Duodenal mucosa (tissue), 2 donors: ENCODE measurements around the gene CEP85L.

ENCODE experiments used
- H3K27ac ChIP-seq: one replicate; pipeline ENCODE4 v1.7.0; 2013; ENCODE audit warnings: low read depth, low read length
- H3K27me3 ChIP-seq, 2 donors: one replicate each; pipeline ENCODE4 v1.7.0; 2013; ENCODE audit warnings: low read length in 2 of 2, control low read depth in 1 of 2; ENCODE audit not compliant: insufficient read depth in 2 of 2, control insufficient read depth in 1 of 2
- H3K36me3 ChIP-seq, 2 donors: one replicate each; pipeline ENCODE4 v1.7.0; 2013; ENCODE audit warnings: low read length in 2 of 2, control low read depth in 1 of 2; ENCODE audit not compliant: insufficient read depth in 2 of 2, control insufficient read depth in 1 of 2
- H3K4me1 ChIP-seq, 2 donors: one replicate each; pipeline ENCODE4 v1.7.0; 2013; ENCODE audit warnings: low read length in 2 of 2, control low read depth in 1 of 2; ENCODE audit not compliant: insufficient read depth in 2 of 2, control insufficient read depth in 1 of 2
- H3K4me3 ChIP-seq, 2 donors: one replicate each; pipeline ENCODE4 v1.7.0; 2013; ENCODE audit warnings: low read length in 2 of 2, low read depth in 1 of 2
- H3K9ac ChIP-seq, 2 donors: one replicate each; pipeline ENCODE4 v1.7.0; 2013; ENCODE audit warnings: low read length in 2 of 2, low read depth in 1 of 2
- H3K9me3 ChIP-seq, 2 donors: one replicate each; pipeline ENCODE4 v1.7.0; 2013; ENCODE audit warnings: low read length in 2 of 2, control low read depth in 1 of 2; ENCODE audit not compliant: control insufficient read depth in 1 of 2

The CEP85L gene

GRCh38 chr6:118485601-118486550 lies 165.5 kb downstream of the CEP85L start:
- Histone ChIP-seq H3K9ac (no peak overlapping the region), H3K36me3 (peaks cover 3% of the 10 kb centered on the region in 2 donors), H3K27ac (no peak overlapping the region)

DNA sequence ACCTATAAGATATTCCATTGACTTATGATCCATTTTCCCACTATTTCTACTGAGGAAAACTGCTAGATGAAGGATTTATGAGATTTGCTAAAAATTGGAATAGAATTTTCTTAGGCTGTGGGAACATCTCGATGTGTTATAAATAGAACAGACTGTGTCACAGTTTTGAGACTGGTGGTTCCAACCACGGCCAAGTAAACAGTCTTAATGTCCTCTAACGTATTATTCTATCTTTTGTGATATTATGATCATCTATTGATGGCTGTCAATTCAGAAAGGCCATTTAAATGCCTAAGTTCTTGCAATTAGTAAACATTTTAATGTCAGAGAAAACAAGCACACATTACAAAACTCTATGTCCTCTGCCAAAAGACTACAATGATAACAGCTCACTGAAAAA lies 174.8 kb downstream of the CEP85L start:
- Histone ChIP-seq H3K4me1 (no peaks in the 10 kb centered on the region), H3K9me3 (no peaks in the 10 kb centered on the region), H3K27ac (no peak overlapping the region)

More at GRCh38 chr6:118485601-118486550, 165.5 kb downstream of the CEP85L start:
- Histone ChIP-seq H3K4me3 (no peak overlapping the region), H3K9me3 (peaks cover 5 to 10% of the 10 kb centered on the region in 2 donors), H3K4me1 (no peaks in the 10 kb centered on the region), H3K27me3 (no peaks in the 10 kb centered on the region)

GRCh38 chr6:118473266-118473665 lies 178.1 kb downstream of the CEP85L start:
- Histone ChIP-seq H3K36me3 (peaks cover 0 to 4% of the 10 kb centered on the region in 2 donors), H3K27me3 (no peaks in the 10 kb centered on the region), H3K9me3 (no peaks in the 10 kb centered on the region), H3K27ac (no peak overlapping the region), H3K9ac (no peak overlapping the region), H3K4me3 (no peak overlapping the region), H3K4me1 (peaks cover 0 to 4% of the 10 kb centered on the region in 2 donors)

More for the DNA sequence above, 174.8 kb downstream of the CEP85L start:
- Histone ChIP-seq H3K9ac (no peak overlapping the region), H3K36me3 (no peaks in the 10 kb centered on the region), H3K4me3 (no peak overlapping the region), H3K27me3 (no peaks in the 10 kb centered on the region)

DNA sequence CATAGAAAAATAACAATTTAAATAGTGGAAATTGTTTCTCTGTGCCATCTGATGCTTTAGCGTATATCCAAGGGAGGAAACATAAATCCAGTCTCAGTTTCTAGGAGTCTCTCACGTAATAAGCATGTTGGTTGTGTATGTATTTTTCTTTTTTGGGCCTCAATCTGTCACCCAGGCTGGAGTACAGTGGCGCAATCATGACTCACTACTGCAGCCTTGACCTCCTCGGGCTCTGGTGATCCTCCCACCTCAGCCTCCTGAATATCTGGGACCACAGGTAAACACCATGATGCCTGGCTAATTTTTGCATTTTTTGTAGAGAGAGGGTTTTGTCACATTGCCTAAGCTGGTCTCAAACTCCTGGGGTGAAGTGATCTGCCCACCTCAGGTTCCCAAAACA lies 181.9 kb downstream of the CEP85L start:
- H3K4me1 ChIP-seq: peaks cover 0 to 4% of the 10 kb centered on the region in 2 donors
- H3K9ac ChIP-seq: no peak overlapping the region
- H3K9me3 ChIP-seq: no peaks in the 10 kb centered on the region
- no peak overlapping the region for H3K27ac ChIP-seq
- H3K27me3 ChIP-seq: no peaks in the 10 kb centered on the region
- peaks cover 0 to 6% of the 10 kb centered on the region in 2 donors for H3K36me3 ChIP-seq
- no peak overlapping the region for H3K4me3 ChIP-seq

DNA sequence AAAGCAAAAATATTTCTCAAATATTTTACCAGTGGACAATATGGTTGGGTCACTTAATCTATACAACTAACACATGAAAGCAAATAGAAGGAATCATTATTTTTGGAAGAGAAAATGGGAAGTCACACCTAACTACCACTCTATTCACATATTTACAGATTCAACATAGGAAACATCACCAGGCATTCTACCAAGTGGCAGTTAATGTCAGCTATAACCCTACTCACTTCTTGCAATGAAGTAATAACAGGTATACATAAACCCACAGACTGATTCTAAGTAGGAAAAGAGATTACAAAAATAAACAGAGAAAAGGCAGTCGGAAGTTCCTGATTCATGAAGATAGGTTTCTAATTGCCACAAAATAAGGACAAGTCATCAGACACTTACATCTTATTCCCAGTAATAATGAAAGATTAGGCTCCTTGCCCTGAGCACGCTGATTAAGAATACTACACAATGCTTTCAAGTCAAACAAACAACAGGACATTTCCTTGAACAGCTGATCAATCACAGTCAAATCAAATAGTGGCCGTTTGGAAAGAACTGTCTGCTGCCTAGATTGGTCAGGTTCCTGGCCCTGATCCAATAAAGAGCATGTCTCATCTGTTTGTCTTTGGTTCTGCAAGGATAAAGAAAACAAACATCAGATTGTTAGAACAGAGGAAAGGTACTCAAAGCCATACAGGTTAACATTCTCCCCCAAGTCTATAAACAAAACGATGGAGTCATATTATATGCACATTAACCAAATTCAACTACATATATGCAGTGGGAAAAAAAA lies 182.5 kb downstream of the CEP85L start:
- no peak overlapping the region for H3K9ac ChIP-seq
- peaks cover 0 to 6% of the 10 kb centered on the region in 2 donors for H3K36me3 ChIP-seq
- H3K4me1 ChIP-seq: peaks cover 0 to 4% of the 10 kb centered on the region in 2 donors
- H3K9me3 ChIP-seq: no peaks in the 10 kb centered on the region
- no peaks in the 10 kb centered on the region for H3K27me3 ChIP-seq
- H3K4me3 ChIP-seq: no peak overlapping the region
- no peak overlapping the region for H3K27ac ChIP-seq

DNA sequence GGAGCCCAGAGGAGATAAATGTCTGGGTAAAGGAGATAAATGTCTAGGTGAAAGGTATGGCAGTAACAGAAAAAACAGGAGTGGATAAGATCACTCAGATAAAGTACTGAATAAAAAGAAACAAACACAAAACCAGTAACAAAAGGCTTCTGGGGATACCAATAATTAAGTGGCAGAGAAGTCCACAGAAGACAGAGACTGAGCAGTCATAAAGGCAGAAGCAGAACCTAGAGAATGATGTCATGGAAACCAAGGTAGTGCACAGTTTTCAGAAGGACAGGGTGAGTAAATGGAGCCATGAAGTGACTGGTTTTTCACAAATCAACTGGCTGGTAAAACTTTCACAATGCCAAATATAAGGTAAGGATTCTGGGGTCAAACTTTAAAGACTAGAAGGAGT lies 184.2 kb downstream of the CEP85L start:
- Histone ChIP-seq H3K27ac (no peak overlapping the region), H3K9ac (no peak overlapping the region), H3K4me3 (no peak overlapping the region), H3K36me3 (peaks cover 0 to 6% of the 10 kb centered on the region in 2 donors), H3K4me1 (peaks cover 0 to 4% of the 10 kb centered on the region in 2 donors), H3K27me3 (no peaks in the 10 kb centered on the region), H3K9me3 (no peaks in the 10 kb centered on the region)

DNA sequence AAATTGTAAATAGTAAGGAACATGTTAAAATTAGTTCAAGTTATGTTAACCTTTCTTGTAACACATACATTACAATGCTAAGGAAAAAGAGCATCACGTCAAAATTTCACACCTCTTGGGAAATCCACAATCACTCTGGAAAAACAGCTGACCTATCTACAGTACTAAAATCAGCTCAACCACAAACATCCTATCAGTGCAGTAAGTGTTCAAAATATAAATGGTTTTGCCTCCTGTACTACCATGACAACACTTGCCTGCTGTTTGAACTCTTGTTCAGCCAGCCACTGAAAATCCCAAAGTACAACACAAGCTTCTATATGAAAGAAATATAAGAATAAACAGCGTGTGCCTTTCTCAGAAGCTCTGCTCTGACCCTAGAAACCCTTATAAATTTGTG lies 186.8 kb downstream of the CEP85L start:
- H3K9me3 ChIP-seq: no peaks in the 10 kb centered on the region
- no peak overlapping the region for H3K4me3 ChIP-seq
- no peaks in the 10 kb centered on the region for H3K4me1 ChIP-seq
- H3K27me3 ChIP-seq: no peaks in the 10 kb centered on the region
- H3K36me3 ChIP-seq: peaks cover 0 to 6% of the 10 kb centered on the region in 2 donors
- no peak overlapping the region for H3K9ac ChIP-seq
- H3K27ac ChIP-seq: no peak overlapping the region

GRCh38 chr6:118460958-118461470 lies 190.4 kb downstream of the CEP85L start:
- Histone ChIP-seq H3K4me1 (no peaks in the 10 kb centered on the region), H3K4me3 (no peak overlapping the region), H3K27me3 (no peaks in the 10 kb centered on the region), H3K27ac (no peak overlapping the region), H3K9ac (no peak overlapping the region), H3K36me3 (no peaks in the 10 kb centered on the region), H3K9me3 (no peaks in the 10 kb centered on the region)

- peaks cover 9 to 16% of the 10 kb centered on the region in 2 donors for H3K9me3 ChIP-seq
- no peak overlapping the region for H3K9ac ChIP-seq
- H3K4me1 ChIP-seq: no peaks in the 10 kb centered on the region
- H3K27me3 ChIP-seq: no peaks in the 10 kb centered on the region
- H3K36me3 ChIP-seq: no peaks in the 10 kb centered on the region
- no peak overlapping the region for H3K27ac ChIP-seq
- no peak overlapping the region for H3K4me3 ChIP-seq
These were observed 194.4 kb downstream of the CEP85L start for GRCh38 chr6:118456982-118457381.

DNA sequence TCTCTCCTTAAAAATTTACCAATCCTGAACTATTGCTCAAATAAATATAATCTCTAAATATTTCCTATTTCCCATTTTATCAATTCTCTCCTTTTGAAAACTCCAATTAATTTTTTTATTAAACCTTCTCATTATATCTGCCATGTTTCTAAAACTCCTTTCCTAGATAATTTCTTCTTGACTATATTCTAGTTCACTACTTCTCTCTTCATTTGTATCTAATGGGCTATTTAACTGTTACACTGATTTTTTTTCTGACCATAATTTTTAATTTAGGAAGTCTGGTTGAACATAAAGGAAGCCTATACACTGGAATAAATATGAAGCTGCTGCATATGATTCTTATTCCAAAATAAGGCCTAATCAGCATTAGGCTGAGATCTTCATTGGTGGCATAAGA lies 199.6 kb downstream of the CEP85L start:
- Histone ChIP-seq H3K27me3 (no peaks in the 10 kb centered on the region), H3K4me3 (no peak overlapping the region), H3K9ac (no peak overlapping the region), H3K36me3 (no peaks in the 10 kb centered on the region), H3K4me1 (no peaks in the 10 kb centered on the region), H3K9me3 (peaks cover 17 to 18% of the 10 kb centered on the region in 2 donors), H3K27ac (no peak overlapping the region)
